Aorta (tissue), 5 donors: Measurements from ENCODE around the gene MTOR. TPM values are rescaled to one million over a fixed set of nuclear protein-coding genes. Genes with fewer than 3 reads are reported as not detected.
"Not testable (repeated sequence)": the region's sequence is repeated elsewhere in the genome, so short reads cannot be mapped to it uniquely, and the experiment has no call there.

Source experiments
- ATAC-seq: fragments of 200-7000 bp; cut with Tn5 transposase; one replicate; pipeline ENCODE4 v1.9.1; 2022; ENCODE audit warnings: moderate library complexity; ENCODE audit not compliant: low FRiP score
- DNase-seq, 2 donors: peaks; one replicate each; pipeline ENCODE4 v3.0.0-alpha.2; 2020
- H3K27ac ChIP-seq, 2 donors: one replicate each; pipeline ENCODE4 v1.5.1; 2013; ENCODE audit warnings: low read length in 2 of 2, mild to moderate bottlenecking in 2 of 2, moderate library complexity in 2 of 2, control low read depth in 1 of 2, inconsistent platforms in 1 of 2, low read depth in 1 of 2
- H3K27me3 ChIP-seq, 2 donors: one replicate each; pipeline ENCODE4 v1.6.1; 2013; ENCODE audit warnings: control low read depth in 1 of 2, low read length in 1 of 2, mild to moderate bottlenecking in 1 of 2, moderate library complexity in 1 of 2; ENCODE audit not compliant: insufficient read depth in 2 of 2, control insufficient read depth in 1 of 2
- H3K36me3 ChIP-seq, 2 donors: one replicate each; pipeline ENCODE4 v1.6.1; 2013; ENCODE audit warnings: control low read depth in 1 of 2, low read length in 1 of 2, mild to moderate bottlenecking in 1 of 2; ENCODE audit not compliant: insufficient read depth in 2 of 2, control insufficient read depth in 1 of 2
- H3K4me1 ChIP-seq, 2 donors: one replicate each; pipeline ENCODE4 v1.6.1; 2013; ENCODE audit warnings: low read length in 2 of 2, control low read depth in 1 of 2, mild to moderate bottlenecking in 1 of 2, moderate library complexity in 1 of 2; ENCODE audit not compliant: insufficient read depth in 2 of 2, control insufficient read depth in 1 of 2
- H3K4me3 ChIP-seq, 2 donors: one replicate each; pipeline ENCODE4 v1.5.1; 2013; ENCODE audit warnings: low read length in 2 of 2, control low read depth in 1 of 2, mild to moderate bottlenecking in 1 of 2
- H3K9me3 ChIP-seq: one replicate; pipeline ENCODE4 v1.6.1; 2013; ENCODE audit warnings: mild to moderate bottlenecking, low read length; ENCODE audit not compliant: control insufficient read depth
- WGBS, 2 donors: extraction: QIAGEN DNeasy Blood & Tissue Kit; methylation state at CpG; one replicate each; pipeline ENCODE4 v1.1.7; 2013; 5-methylcytosine and 5-hydroxymethylcytosine counted together
- intact Hi-C, 2 donors: fragments of 100-400 bp; cut with DNase I; formaldehyde crosslinking; loops; one replicate each; pipeline versions ENCODE4 v1.14.2 to v1.15.0; 2022
- polyA plus RNA-seq, 2 donors: library from polyadenylated mRNA; stranded (reverse); fragments of 200-250 nt; gene quantifications; one replicate each; pipeline ENCODE4 v1.2.3, GENCODE V29; 2013
- total RNA-seq, 2 donors: library from RNA; stranded (reverse); fragmentation: NEBNext Ultra II Directional; extraction: Animal tissue kit (Norgen Biotek cat#: 25700); gene quantifications; one replicate each; pipeline ENCODE4 v1.2.1, GENCODE V29; 2021
- donor health status: healthy with polysubstance abuse.
- donor health status: Bipolar disorder and iron deficiency.
- donor health status: DM: no; HTN: no; CAD: no.
- donor health status: DM: no; HTN: no; CAD: no.
- donor health status: DM: yes; HTN: yes; CAD: no.

The MTOR gene
- total and polyA plus RNA-seq, 4 donors: 7.5 to 31.8 (median 22.9) TPM

DNA sequence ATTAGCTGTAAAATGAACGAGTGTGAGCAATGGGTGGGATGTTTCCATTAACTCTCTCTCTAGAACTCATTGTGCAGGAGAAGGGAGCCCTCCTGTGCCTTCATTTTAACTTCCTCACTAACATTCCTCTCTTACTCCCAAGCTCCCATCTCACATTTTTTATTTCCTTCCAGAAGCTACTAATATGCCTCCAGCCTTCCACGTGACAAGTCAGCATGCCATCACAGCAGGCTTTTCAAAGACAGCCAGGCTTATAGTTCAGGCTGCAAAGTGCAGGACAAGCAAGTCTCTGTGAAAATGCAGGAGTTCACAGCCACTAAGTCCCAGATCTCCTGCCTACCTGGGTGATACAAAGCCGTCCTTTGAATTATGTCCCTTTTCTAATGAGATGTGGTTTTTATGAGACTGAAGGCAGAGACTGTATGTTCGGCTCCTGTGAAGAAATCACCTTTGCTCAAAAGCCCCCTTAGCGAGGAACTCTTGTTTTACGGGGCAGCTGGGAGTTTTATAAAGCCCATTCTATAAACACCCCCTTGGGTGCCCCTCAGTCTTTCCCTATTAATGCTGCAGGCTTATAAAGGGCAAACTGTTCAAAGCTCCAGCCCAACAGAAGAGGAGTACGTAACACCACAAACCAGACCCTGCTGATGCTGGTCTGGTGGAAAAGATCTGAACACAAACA lies 87.9 kb downstream of the MTOR start:
- Histone ChIP-seq H3K36me3 (no peaks in the 10 kb centered on the region), H3K9me3 (no peaks in the 10 kb centered on the region), H3K4me3 (no peak overlapping the region), H3K27me3 (no peaks in the 10 kb centered on the region), H3K27ac (peak overlapping the region in 1 of 2 donors; percentile 10), H3K4me1 (peaks cover 0 to 7% of the 10 kb centered on the region in 2 donors)
- 91 to 95% methylated on average over 7 of the region's 7 CpGs for WGBS, 2 donors
- DNase-seq: no peak
- no peak for ATAC-seq
- intact Hi-C loops: no loop called here

DNA sequence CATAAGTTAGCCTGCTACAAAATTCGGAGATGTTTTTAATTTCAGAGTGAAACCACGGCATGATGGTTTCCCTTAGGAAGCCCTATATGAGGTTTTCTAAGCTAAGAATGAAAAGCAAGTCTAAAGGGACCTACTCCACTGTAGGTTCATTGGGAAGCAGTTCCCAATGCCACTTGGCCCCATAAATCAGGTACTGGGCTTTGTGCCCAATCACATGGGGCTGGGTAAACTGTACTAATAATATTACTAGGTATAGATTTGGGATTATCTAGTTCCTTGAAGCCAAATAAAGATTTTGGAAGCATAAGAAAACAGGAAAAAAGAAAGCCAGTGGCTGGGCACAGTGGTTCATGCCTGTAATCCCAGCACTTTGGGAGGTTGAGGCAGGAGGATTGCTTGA lies 92.2 kb downstream of the MTOR start:
- no peaks in the 10 kb centered on the region for H3K9me3 ChIP-seq
- H3K36me3 ChIP-seq: no peaks in the 10 kb centered on the region
- 61 to 75% methylated on average over 2 of the region's 2 CpGs for WGBS, 2 donors
- H3K27ac ChIP-seq: no peak overlapping the region
- no peaks in the 10 kb centered on the region for H3K4me1 ChIP-seq
- ATAC-seq: no peak
- intact Hi-C loops: no loop called here
- H3K4me3 ChIP-seq: no peak overlapping the region
- no peak for DNase-seq
- no peaks in the 10 kb centered on the region for H3K27me3 ChIP-seq

DNA sequence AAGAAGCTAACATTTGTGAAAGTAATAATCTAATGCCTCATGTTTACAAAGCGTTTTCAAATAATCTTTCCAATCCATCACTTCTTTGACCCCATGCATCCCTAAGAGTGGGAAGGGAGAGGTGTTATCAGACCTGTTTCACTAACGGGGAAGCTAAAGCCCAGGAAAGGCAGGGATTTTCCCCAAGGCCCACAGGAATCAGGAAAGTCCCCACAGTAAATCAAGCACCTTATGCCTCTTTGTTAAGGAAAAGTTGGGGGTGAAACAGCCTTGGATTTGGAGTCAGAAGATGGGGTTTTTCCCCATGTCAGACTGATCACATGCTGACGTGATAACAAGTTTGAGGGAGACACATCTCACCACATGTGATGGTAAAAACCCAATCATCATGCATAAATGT lies 93.1 kb downstream of the MTOR start:
- ATAC-seq (no peak), DNase-seq (no peak)
- no peak overlapping the region for H3K4me3 ChIP-seq
- no peaks in the 10 kb centered on the region for H3K4me1 ChIP-seq
- intact Hi-C loops: no loop called here
- H3K27ac ChIP-seq: no peak overlapping the region
- 87 to 93% methylated on average over 3 of the region's 3 CpGs for WGBS, 2 donors
- H3K9me3 ChIP-seq: no peaks in the 10 kb centered on the region
- H3K27me3 ChIP-seq: no peaks in the 10 kb centered on the region
- H3K36me3 ChIP-seq: no peaks in the 10 kb centered on the region

DNA sequence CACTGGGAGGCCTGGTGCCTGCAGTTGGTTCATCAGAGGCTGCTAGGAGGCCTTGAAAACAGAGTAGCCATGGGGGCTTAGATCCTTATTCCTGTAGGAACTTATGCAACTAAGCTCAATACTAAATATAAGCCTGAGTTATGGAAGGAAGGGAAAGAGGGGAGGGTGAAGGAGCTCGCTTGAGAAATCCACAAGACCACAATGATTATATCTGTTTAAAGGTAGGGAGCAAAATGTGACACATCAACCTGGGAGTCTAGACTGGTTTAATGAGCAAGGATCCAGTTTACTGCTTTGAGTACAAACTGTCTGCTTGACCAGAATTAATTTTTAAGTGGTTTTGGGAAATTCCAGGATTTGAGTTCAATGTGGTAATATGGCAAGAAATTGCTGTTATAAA lies 93.6 kb downstream of the MTOR start:
- Histone ChIP-seq H3K27ac (no peak overlapping the region), H3K9me3 (no peaks in the 10 kb centered on the region), H3K36me3 (no peaks in the 10 kb centered on the region), H3K27me3 (no peaks in the 10 kb centered on the region), H3K4me1 (no peaks in the 10 kb centered on the region), H3K4me3 (no peak overlapping the region)
- intact Hi-C loops: no loop called here
- WGBS, 2 donors: 96% methylated on average over 1 of the region's 1 CpG
- ATAC-seq (no peak), DNase-seq (no peak)

DNA sequence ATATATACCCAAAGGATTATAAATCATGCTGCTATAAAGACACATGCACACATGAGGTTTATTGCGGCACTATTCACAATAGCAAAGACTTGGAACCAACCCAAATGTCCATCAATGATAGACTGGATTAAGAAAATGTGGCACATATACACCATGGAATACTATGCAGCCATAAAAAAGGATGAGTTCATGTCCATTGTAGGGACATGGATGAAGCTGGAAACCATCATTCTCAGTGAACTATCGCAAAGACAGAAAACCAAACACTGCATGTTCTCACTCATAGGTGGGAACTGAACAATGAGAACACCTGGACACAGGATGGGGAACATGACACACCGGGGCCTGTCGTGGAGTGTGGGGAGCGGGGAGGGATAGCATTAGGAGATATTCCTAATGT lies 95.6 kb downstream of the MTOR start:
- DNase-seq, H3K27ac ChIP-seq, H3K36me3 ChIP-seq, H3K27me3 ChIP-seq, ATAC-seq, H3K4me3 ChIP-seq, H3K4me1 ChIP-seq, intact Hi-C loops, H3K9me3 ChIP-seq: not testable (repeated sequence)
- WGBS, 2 donors: 98 to 99% methylated on average over 5 of the region's 5 CpGs

DNA sequence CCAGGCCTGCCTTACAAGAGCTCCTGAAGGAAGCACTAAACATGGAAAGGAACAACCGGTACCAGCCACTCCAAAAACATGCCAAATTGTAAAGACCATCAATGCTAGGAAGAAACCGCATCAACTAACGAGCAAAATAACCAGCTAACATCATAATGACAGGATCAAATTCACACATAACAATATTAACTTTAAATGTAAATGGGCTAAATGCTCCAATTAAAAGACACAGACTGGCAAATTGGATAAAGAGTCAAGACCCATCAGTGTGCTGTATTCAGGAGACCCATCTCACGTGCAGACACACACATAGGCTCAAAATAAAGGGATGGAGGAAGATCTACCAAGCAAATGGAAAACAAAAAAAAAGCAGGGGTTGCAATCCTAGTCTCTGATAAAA lies 99.6 kb downstream of the MTOR start:
- H3K36me3 ChIP-seq, ATAC-seq, H3K9me3 ChIP-seq, H3K4me3 ChIP-seq, DNase-seq, H3K27ac ChIP-seq, intact Hi-C loops, H3K4me1 ChIP-seq, H3K27me3 ChIP-seq: not testable (repeated sequence)
- WGBS, 2 donors: 95 to 98% methylated on average over 3 to 4 of the region's 4 CpGs

DNA sequence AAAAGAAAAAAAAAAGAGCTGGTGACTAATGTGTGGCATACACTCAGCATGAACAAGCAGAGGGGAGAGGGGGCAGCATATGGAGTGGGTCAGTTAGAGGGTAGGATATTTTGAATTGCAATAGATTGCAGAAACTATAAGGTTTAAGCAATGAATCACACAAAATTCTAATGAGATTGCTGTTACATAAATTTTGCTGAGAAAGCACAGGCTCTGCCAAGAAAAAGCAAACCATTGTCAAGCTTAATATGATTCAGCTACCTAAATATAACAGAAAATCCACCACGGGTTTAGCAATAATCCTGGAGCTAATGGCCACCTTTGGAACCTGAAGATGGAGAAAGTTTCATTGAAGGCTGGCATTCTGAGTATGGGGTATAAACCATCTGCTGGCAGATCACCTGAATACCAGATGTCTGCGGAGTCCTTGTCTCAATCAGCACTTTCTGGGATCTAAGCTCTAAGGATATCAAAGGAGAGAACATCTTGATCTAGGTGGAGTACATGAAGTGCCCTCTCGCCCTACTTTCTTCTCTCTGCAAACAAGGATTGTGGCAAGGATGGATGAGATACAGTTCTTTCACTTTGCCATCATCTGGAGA lies 103.5 kb downstream of the MTOR start:
- no peak for DNase-seq
- intact Hi-C loops: loop anchor here in 1 of 2 donors (5.0 kb wide), 1 partner anchor 57 kb away; no protein-coding TSS in a partner anchor
- H3K4me3 ChIP-seq: no peak overlapping the region
- no peaks in the 10 kb centered on the region for H3K36me3 ChIP-seq
- no peaks in the 10 kb centered on the region for H3K4me1 ChIP-seq
- ATAC-seq: peak; percentile 38
- no peaks in the 10 kb centered on the region for H3K9me3 ChIP-seq
- no peaks in the 10 kb centered on the region for H3K27me3 ChIP-seq
- H3K27ac ChIP-seq: peak overlapping the region in 1 of 2 donors; percentile 40
- WGBS, 2 donors: 68% methylated on average over 3 of the region's 3 CpGs

DNA sequence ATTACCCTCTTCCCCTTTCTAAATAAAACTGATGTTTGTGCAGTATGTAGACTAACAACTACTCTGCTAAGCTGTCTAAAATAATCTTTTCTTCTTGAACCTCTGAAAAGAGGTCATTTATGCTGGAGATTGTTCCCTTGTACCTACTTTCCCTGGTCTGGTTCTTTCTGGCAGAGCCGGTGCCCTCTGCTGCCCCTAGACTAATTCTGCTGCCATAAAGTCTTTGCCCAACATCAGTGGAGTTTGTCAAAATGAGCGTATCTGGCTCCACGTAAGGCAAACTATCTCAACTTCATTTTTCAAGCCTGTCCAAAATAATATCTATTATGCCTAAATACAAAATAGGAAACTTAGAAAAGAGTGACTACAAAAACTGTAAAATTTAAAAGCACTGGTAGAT lies 104.1 kb downstream of the MTOR start:
- Histone ChIP-seq H3K27ac (peak overlapping the region; percentile 61 to 69), H3K27me3 (no peaks in the 10 kb centered on the region), H3K9me3 (no peaks in the 10 kb centered on the region), H3K4me1 (no peaks in the 10 kb centered on the region), H3K36me3 (no peaks in the 10 kb centered on the region), H3K4me3 (no peak overlapping the region)
- no peak for ATAC-seq
- intact Hi-C loops: loop anchor here in 1 of 2 donors (5.0 kb wide), 1 partner anchor 56 kb away; no protein-coding TSS in a partner anchor
- WGBS, 2 donors: 6 to 8% methylated on average over 3 of the region's 3 CpGs
- no peak for DNase-seq

DNA sequence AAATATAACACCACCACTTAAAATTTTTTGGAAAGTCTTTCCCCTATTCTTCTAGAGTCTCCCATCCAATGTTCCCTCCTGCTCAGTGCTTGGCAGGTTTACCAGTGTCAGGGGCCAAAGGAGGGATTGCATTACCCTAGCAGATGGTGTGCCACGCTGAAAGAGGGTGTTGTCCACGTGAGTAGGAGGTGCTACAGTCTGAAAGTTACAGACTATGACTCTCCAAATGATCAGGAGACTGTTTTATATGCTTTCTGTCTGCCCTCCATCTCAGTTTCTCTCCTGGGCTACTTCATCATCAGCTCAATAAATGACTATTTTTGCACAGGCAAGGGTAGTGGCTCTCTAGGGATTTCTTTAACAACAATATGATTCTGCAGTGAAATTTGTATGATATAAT lies 104.5 kb downstream of the MTOR start:
- DNase-seq (peak in 1 of 2 donors; percentile 55), ATAC-seq (peak; percentile 72)
- intact Hi-C loops: loop anchor here in 1 of 2 donors (5.0 kb wide), 1 partner anchor 56 kb away; no protein-coding TSS in a partner anchor
- no peaks in the 10 kb centered on the region for H3K9me3 ChIP-seq
- no peaks in the 10 kb centered on the region for H3K4me1 ChIP-seq
- H3K4me3 ChIP-seq: no peak overlapping the region
- 2 to 4% methylated on average over 2 of the region's 2 CpGs for WGBS, 2 donors
- H3K36me3 ChIP-seq: no peaks in the 10 kb centered on the region
- peak overlapping the region; percentile 9 to 69 for H3K27ac ChIP-seq
- H3K27me3 ChIP-seq: no peaks in the 10 kb centered on the region
